Vagina (tissue), 2 donors: ENCODE data around the gene QRICH2. TPM values are rescaled to one million over a fixed set of nuclear protein-coding genes. Genes with fewer than 3 reads are reported as not detected.

ENCODE experiments used
- DNase-seq, 2 donors: peaks; one replicate each; pipeline ENCODE4 v3.0.0-alpha.2; 2017; ENCODE audit errors: extremely low spot score in 2 of 2
- H3K27ac ChIP-seq: fragments of 200-600 bp; sonication (generic); one replicate; pipeline ENCODE4 v1.5.1; 2019
- H3K27me3 ChIP-seq: fragments of 200-600 bp; sonication (generic); one replicate; pipeline ENCODE4 v1.5.1; 2019
- H3K36me3 ChIP-seq, 2 donors: fragments of 200-600 bp; sonication (generic); one replicate each; pipeline ENCODE4 v1.5.1; 2017 to 2019
- H3K4me1 ChIP-seq: fragments of 200-600 bp; sonication (generic); one replicate; pipeline ENCODE4 v1.5.1; 2019
- H3K4me3 ChIP-seq, 2 donors: fragments of 200-600 bp; sonication (generic); 1 replicate in 1 of 2; 2 replicates in 1 of 2; pipeline ENCODE4 v1.5.1; 2016 to 2019
- H3K9me3 ChIP-seq: fragments of 200-600 bp; sonication (generic); one replicate; pipeline ENCODE4 v1.5.1; 2019
- CTCF ChIP-seq, 3 experiments: fragments of 450-650 bp in 2 of 3; fragments of 200-600 bp in 1 of 3; sonication (generic) in 1 of 3; IDR thresholded peaks; one replicate each; pipeline ENCODE4 v1.5.1; 2017 to 2019; ENCODE audit warnings: antibody characterized with exemption in 3 of 3, mild to moderate bottlenecking in 2 of 3, moderate library complexity in 2 of 3
- POLR2A ChIP-seq, 2 donors: fragments of 450-650 bp; IDR thresholded peaks; one replicate each; pipeline ENCODE4 v1.6.1; 2017; ENCODE audit warnings: antibody characterized with exemption in 2 of 2, mild to moderate bottlenecking in 2 of 2, moderate library complexity in 2 of 2
- POLR2AphosphoS5 ChIP-seq, 2 donors: sonication (generic); formaldehyde crosslinking; IDR thresholded peaks; one replicate each; pipeline ENCODE4 v1.9.0; 2017; ENCODE audit warnings: antibody characterized with exemption in 2 of 2, mild to moderate bottlenecking in 2 of 2, low read depth in 1 of 2; ENCODE audit not compliant: insufficient read depth in 1 of 2
- intact Hi-C: fragments of 100-400 bp; cut with DNase I; formaldehyde crosslinking; loops from one replicate; pipeline ENCODE4 v1.15.1; 2023
- total RNA-seq: library from RNA; depleted of rRNA; stranded (reverse); fragments of >200 nt; gene quantifications from one replicate; pipeline ENCODE4 v1.2.3, GENCODE V29; 2016

Gene QRICH2
- total RNA-seq, 1 donor from 2014 or later, result 10.8 TPM

GRCh38 chr17:76271669-76272540 lies 36.2 kb downstream of the QRICH2 start:
- DNase-seq, result no peak
- Histone ChIP-seq H3K27me3 (no peaks in the 10 kb centered on the region), H3K4me3 (peak overlapping the region; percentile 37 to 49), H3K4me1 (peaks cover 71% of the 10 kb centered on the region), H3K36me3 (peaks cover 0 to 13% of the 10 kb centered on the region in 2 donors), H3K27ac (peak overlapping the region; percentile 56), H3K9me3 (no peaks in the 10 kb centered on the region)
- intact Hi-C loops, result no loop called here
- TF ChIP-seq POLR2A (IDR thresholded peaks at IDR 0.05) (no peak), CTCF (IDR thresholded peaks at IDR 0.05) (no peak), POLR2AphosphoS5 (IDR thresholded peaks at IDR 0.05; ENCODE audit: insufficient read depth in 1 of 2, low read depth in 1 of 2) (peak in 1 of 2 donors; percentile 42)

- peak overlapping the region; percentile 37 to 49 for H3K4me3 ChIP-seq
- peaks cover 0 to 13% of the 10 kb centered on the region in 2 donors for H3K36me3 ChIP-seq
- peak overlapping the region; percentile 56 for H3K27ac ChIP-seq
- no peak for TF ChIP-seq CTCF (IDR thresholded peaks at IDR 0.05)
- no peak for TF ChIP-seq POLR2AphosphoS5 (IDR thresholded peaks at IDR 0.05; ENCODE audit: insufficient read depth in 1 of 2, low read depth in 1 of 2)
- no peak for TF ChIP-seq POLR2A (IDR thresholded peaks at IDR 0.05)
- no peaks in the 10 kb centered on the region for H3K27me3 ChIP-seq
- intact Hi-C loops, result no loop called here
- peaks cover 71% of the 10 kb centered on the region for H3K4me1 ChIP-seq
- no peak for DNase-seq
- H3K9me3 ChIP-seq, result no peaks in the 10 kb centered on the region
Measured at GRCh38 chr17:76270770-76271668, 37.1 kb downstream of the QRICH2 start.

- Histone ChIP-seq H3K27me3 (no peaks in the 10 kb centered on the region), H3K4me3 (no peak overlapping the region), H3K27ac (no peak overlapping the region), H3K4me1 (peaks cover 71% of the 10 kb centered on the region), H3K36me3 (peaks cover 0 to 13% of the 10 kb centered on the region in 2 donors), H3K9me3 (no peaks in the 10 kb centered on the region)
- DNase-seq, result no peak
- no peak for TF ChIP-seq POLR2AphosphoS5 (IDR thresholded peaks at IDR 0.05; ENCODE audit: insufficient read depth in 1 of 2, low read depth in 1 of 2)
- no peak for TF ChIP-seq POLR2A (IDR thresholded peaks at IDR 0.05)
- no peak for TF ChIP-seq CTCF (IDR thresholded peaks at IDR 0.05)
- intact Hi-C loops, result no loop called here
Measured at GRCh38 chr17:76270127-76270592, 37.9 kb downstream of the QRICH2 start.

- H3K4me3 ChIP-seq, result no peak overlapping the region
- H3K9me3 ChIP-seq, result no peaks in the 10 kb centered on the region
- intact Hi-C loops, result no loop called here
- H3K27me3 ChIP-seq, result no peaks in the 10 kb centered on the region
- H3K27ac ChIP-seq, result peak overlapping the region; percentile 97
- TF ChIP-seq POLR2AphosphoS5 (IDR thresholded peaks at IDR 0.05; ENCODE audit: insufficient read depth in 1 of 2, low read depth in 1 of 2), result no peak
- TF ChIP-seq CTCF (IDR thresholded peaks at IDR 0.05), result no peak
- no peak for TF ChIP-seq POLR2A (IDR thresholded peaks at IDR 0.05)
- H3K4me1 ChIP-seq, result peaks cover 74% of the 10 kb centered on the region
- DNase-seq, result no peak
- peaks cover 0 to 13% of the 10 kb centered on the region in 2 donors for H3K36me3 ChIP-seq
Measured at GRCh38 chr17:76268991-76269981, 38.8 kb downstream of the QRICH2 start.
